Activated CD4-positive, alpha-beta T cell treated with anti-CD3 and anti-CD28 coated beads for 48 hours (primary cell): ENCODE data around the gene ERC2.
"Not testable (repeated sequence)": the region's sequence is repeated elsewhere in the genome, so short reads cannot be mapped to it uniquely, and the experiment has no call there.

Experiments used
- DNase-seq: peaks from one replicate; pipeline ENCODE4 v3.0.0-alpha.2; 2020

Gene ERC2

GRCh38 chr3:55863028-55863427 is 605.2 kb downstream of the ERC2 start:
- DNase-seq, result no peak

- DNase-seq, result no peak
These were observed 608.1 kb downstream of the ERC2 start for GRCh38 chr3:55860049-55860721.

- DNase-seq, result no peak
These were observed 609.0 kb downstream of the ERC2 start for GRCh38 chr3:55859305-55859704.

GRCh38 chr3:55858727-55859126 is 609.5 kb downstream of the ERC2 start:
- DNase-seq, result no peak

- no peak for DNase-seq
These were observed 610.0 kb downstream of the ERC2 start for GRCh38 chr3:55858302-55858701.

- DNase-seq, result no peak
These were observed 610.6 kb downstream of the ERC2 start for GRCh38 chr3:55857633-55858032.

- DNase-seq, result no peak
These were observed 613.0 kb downstream of the ERC2 start for GRCh38 chr3:55855311-55855710.

- no peak for DNase-seq
These were observed 613.8 kb downstream of the ERC2 start for GRCh38 chr3:55854494-55854893.

- DNase-seq, result no peak
These were observed 615.9 kb downstream of the ERC2 start for GRCh38 chr3:55852326-55852725.

- DNase-seq, result no peak
These were observed 626.1 kb downstream of the ERC2 start for GRCh38 chr3:55842204-55842603.

GRCh38 chr3:55831876-55832275 is 636.4 kb downstream of the ERC2 start:
- DNase-seq, result not testable (repeated sequence)

- no peak for DNase-seq
These were observed 639.6 kb downstream of the ERC2 start for GRCh38 chr3:55828712-55829111.

GRCh38 chr3:55827786-55828185 is 640.5 kb downstream of the ERC2 start:
- no peak for DNase-seq

- DNase-seq, result no peak
These were observed 641.4 kb downstream of the ERC2 start for GRCh38 chr3:55826731-55827496.

GRCh38 chr3:55826097-55826496 is 642.2 kb downstream of the ERC2 start:
- DNase-seq, result no peak

- no peak for DNase-seq
These were observed 643.9 kb downstream of the ERC2 start for GRCh38 chr3:55824406-55824805.

- no peak for DNase-seq
These were observed 644.4 kb downstream of the ERC2 start for GRCh38 chr3:55823829-55824228.

- DNase-seq, result no peak
These were observed 645.3 kb downstream of the ERC2 start for GRCh38 chr3:55823001-55823400.

- no peak for DNase-seq
These were observed 649.3 kb downstream of the ERC2 start for GRCh38 chr3:55819005-55819404.

- no peak for DNase-seq
These were observed 649.8 kb downstream of the ERC2 start for GRCh38 chr3:55818485-55818884.

- no peak for DNase-seq
These were observed 651.3 kb downstream of the ERC2 start for GRCh38 chr3:55816794-55817576.

GRCh38 chr3:55815262-55815661 is 653.0 kb downstream of the ERC2 start:
- DNase-seq, result no peak

- DNase-seq, result no peak
These were observed 654.8 kb downstream of the ERC2 start for GRCh38 chr3:55813268-55814097.
